Amygdala (tissue), 56 donors: ENCODE results near the gene FRAS1.
A peak's percentile ranks its signal among the peaks of the same experiment; 100 is the strongest.
"Not testable (repeated sequence)": the region's sequence is repeated elsewhere in the genome, so short reads cannot be mapped to it uniquely, and the experiment has no call there.

Source experiments
- DNase-seq, 56 donors: peaks; one replicate each; lab custom pipeline; 2025; lab: John Stamatoyannopoulos, UW

Gene FRAS1

DNA sequence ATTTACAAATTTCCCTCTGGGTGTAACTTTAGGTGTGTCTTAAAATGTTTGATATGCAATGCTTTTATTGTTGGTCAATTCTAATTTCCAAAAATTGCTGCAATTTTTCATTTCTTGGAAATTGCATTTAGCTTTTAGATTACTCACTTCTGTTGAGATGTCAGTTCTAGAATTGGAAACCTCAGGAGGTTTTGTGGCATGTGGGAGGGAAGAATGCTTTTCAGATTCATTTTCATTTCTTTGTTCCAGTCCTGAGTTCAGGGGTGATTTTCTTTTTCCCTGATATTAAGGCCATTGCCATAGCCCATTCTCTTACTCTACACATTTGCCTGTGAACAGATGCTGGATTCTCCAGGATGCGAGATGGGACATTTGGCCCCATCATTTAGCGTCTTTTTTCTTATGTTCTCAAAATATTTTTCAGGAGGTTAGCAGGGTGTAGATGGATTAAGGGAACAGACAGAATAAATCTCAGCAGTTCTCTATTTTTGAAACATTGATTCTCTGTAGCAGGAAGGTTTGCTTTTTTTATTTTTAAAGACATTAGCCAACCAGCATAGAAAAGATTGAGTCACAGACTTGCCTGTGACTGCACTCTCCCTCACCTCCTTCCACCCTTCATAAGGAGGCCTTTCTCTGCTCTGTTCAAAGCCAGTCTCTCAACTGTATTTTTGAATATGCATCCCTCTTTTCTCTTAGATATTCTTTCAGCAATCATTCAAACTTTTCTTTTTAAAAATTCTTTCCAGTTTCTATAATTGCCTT, 256.0 kb downstream of the FRAS1 start:
- no peak for DNase-seq

DNA sequence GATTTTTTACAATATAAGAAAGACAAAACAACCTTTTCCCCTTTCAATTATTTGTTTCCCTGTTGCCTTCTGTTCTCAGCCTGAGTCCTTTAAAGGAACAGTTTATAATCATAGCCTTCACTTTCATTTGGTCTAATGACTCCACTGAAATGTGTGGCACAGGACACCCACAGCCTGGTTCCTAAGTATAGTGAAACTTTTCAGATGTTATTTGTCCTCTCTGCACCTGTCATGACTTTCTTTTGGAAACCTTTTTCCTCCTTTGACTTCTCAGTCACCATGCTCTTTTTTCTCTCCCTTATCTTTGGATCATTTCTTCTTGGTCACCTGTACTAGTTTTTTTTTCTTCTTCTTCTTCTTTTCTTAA, 256.6 kb downstream of the FRAS1 start:
- DNase-seq, result no peak

DNA sequence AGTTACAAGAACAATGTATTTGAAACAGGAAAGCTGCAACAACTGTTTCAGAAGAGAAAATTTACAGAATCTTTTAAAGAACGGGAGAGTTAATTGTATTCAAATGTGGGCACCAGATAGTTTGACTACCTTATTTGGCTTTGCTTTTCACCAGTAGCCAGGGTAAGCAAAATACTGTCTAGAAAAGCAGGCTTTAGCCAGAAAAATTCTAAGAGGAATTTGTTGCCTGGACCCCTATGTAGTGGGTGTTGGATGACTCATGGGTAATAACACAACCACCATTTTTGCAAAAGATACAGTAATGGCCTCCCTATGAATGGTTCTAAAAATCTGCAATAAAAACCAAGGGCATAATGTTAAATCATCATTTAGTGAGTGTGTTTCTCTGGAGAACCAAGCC, 261.0 kb downstream of the FRAS1 start:
- no peak for DNase-seq

DNA sequence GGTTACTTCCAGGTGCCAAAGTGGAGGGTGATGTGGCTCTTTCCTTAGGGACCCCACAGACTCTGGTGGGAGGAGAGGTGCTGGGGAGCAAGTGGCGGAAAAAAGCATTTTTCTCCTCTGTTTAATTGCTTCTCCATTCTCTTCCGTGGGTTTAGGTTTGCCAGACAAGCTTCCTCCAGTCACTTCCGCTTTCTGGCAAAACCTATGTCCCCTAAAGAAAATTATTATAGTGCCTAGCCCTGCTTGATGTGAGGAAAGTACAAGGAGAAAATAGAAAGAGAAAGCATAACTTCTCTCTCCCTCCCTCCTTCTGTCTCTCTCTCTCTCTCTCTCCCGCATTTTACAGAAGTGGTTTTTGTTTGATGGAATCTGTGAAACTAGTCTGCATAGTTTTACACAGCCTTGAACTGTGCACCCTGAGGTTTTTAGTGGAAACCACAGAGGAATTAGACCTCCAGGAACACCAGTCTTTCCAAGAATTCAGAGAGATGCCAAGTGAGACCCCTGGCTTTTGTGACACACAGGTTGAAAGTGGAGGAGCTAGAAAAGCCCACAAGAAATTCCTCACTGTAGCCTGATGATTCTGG, 263.3 kb downstream of the FRAS1 start:
- DNase-seq, result no peak

DNA sequence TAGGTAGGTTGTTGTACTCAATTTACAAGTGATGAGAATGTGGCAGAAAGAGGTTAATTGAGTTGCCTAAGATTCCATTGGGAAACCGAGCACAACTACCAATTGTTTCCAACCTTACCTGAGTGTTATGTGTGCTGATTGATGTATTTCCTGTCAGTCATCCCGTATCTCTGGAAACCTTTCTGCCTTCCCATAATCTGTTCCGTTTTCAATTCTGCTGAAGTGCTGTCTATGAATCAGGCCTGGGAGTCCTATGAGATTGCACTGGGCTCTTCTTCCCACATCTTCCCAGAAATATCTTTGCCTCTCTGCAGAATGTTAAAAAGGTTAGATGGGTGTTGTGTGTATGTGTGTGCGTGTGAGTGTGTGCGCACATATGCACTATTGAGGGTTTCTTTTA, 264.9 kb downstream of the FRAS1 start:
- no peak for DNase-seq

DNA sequence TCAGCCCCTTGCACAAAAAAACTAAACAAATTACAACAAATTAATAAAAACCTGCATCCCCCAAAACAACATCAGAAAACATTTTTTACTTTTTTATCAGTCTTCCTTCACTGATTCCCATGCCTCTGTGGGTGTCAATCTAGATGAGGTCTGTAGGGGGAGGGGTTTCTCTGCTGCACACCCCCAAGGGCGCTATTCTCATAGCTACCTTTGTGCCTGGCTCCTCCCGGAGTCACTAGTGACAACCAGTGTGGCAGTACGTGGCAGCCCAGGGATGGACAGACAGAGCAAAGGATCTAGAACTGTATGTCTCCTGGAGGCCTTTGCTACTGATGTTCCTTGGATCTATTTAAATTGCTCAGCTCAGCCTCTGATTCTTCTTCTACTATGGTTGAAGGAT, 266.3 kb downstream of the FRAS1 start:
- no peak for DNase-seq

DNA sequence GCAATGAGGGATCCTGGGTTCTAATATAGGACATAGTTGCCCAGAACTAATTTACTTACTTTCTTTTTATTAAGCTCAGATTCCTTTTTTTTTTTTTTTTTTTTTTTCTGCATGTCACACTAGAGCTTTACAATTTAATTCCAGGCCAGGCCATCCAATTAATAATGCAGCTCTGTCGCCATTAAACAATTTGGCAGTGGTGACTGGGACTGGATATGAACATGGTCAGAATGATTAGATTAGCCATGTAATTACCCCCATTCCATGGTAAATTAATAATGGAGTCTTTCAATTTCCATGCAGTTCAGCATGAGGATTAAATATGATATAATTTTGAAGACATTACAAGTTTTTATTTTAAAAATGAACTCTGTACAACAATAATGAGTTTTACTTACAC, 267.5 kb downstream of the FRAS1 start:
- no peak for DNase-seq

DNA sequence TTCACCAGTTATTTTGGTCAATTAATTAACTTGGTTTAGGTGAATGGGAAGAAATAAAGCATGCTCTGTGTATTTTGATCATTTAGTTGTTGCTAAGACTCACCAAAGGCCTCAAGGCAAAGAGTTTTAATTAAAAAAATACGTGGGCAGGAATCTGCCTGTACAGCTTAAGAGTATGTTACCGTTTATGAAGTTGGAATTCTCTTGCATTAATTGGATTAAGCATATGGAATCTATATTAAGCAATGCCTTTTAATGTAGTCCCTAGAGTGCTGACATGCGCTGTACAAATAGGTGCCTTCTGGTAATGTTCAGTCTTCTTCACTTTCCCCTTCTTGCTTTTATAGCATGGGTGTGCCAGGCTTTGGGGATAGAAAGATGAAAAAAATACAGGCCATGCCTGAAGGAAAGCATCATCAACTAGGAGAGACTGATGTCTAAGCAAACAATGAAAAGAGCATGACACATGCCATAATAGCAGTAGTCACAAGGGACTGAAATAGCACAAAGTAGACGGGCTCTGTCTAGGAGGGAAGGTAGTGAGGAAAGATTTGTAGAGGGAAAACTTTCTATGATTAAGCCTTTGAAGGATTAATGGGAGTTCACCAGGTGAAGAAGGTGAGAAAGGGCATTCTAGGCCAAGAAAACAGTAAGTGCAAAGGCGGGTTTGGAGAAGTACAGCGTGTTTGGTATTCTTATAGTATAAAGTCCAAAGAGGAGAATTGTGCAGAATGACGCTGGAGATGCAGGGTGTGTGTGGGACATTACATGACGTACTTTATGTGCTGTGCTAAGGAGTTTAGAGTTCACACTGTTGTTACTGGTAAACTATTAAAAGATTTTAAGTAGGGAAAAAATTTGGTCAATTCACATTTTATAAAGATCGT, 268.4 kb downstream of the FRAS1 start:
- DNase-seq, result no peak

DNA sequence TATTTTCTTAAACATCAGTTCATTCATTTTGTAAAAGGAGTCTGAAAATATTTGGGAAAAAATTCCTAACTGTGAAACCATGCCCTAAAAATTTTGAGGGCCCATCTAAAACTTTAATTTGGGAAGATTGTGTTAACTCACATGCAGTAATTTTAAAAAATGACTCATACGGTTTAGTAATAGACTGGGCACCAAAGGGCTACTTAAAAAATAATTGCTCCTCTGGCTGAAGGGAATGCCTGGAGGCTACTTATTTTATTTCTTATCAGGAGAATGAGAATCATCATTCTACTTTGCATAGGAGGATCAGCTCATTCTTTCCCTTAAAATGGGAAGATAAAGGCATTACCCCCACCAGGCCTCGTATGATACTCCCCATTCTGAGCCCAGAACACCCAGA, 271.5 kb downstream of the FRAS1 start:
- not testable (repeated sequence) for DNase-seq

DNA sequence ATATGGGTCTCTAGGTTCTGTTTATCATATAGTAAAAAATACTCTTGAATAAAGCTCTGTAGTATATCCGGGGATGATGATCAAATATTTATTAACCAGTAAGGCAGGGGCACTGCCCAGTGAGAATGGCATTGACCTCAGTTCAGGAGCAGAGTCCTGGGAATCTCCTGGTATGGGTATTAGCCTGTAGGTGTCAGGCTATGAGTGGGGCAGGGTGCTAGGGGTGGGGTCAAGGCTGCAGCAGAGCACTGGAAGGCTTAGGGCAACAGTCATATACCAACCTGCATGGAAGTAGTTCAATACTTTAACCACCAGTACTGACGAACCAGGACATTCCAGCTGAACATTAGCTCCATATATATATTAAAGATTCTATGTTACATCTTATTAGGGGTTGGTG, 274.1 kb downstream of the FRAS1 start:
- no peak for DNase-seq

DNA sequence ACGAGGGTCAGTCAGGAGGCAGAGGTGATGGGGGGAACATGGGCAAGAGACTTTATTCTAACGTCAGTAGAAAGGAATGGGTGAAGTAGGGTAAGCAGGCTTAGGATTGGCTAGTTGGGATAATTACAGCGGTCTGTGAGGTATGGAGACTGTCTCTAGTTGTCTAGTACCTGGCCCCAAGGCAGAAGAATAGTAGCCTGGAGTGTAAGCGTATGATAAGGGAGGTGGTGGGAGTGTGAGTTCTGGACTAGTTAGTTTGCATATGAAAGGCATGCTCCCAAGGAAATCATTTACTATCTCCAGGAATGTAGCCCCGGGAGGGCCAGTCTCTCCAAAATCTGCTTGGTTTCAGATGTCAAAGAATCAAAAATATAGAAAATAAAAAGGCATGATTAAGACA, 274.8 kb downstream of the FRAS1 start:
- no peak for DNase-seq

DNA sequence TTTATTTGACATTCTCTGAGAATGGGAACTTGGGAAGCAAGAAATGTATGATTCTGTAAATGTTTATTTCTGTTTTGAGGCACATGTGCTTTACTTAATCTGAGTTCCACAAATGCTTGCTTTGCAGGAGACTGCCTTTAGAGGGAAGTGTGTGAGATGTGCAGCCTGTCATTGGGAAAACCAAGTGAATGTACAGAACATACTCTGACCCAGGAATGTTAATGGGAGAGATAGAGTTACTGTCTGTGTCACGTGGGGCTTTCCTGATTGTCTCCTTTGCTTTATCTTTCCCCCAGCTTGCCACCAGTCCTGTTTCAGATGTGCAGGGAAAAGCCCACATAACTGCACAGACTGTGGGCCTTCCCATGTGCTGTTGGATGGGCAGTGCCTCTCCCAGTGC, 275.9 kb downstream of the FRAS1 start:
- DNase-seq, result no peak

DNA sequence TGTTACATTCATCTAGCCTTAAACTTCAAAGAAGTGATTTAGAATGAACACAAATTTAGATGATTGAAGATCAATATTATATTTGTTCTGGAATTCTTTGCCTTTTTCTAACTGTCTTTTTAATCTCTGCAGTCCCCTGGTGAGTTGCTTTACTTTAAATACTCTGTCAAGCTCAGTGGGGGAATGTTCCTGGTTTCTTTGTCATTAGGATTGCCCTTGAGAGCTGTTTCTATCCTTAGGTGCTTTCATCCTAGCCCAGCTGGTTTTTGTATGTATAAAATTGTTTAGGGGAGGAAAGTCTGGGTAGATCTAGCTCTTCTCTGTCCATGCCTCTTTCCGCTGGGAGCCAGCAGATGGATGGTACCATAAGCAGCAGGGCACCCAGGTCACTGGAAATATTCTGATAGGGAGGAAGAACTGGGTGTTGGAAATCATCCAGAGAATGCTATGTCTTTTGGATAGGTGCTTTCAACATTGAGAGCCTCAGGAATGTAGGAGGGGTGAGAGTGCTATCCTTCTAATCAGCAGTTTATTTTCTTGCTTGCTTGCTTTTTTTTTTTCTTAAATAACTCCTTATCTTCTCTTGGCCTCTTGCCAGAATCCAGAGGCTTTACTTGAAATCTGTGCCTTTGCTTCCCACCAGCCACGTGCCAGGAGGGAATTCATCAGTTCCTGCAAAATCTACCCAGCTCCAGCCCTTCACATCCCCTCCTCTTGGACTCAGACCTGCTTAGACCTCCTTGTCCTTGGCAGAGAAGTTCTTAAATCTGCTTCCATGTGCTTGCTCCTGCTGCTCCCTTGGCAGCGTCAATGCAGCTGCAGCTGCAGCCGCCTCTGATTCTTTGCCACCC, 279.2 kb downstream of the FRAS1 start:
- DNase-seq, result no peak

DNA sequence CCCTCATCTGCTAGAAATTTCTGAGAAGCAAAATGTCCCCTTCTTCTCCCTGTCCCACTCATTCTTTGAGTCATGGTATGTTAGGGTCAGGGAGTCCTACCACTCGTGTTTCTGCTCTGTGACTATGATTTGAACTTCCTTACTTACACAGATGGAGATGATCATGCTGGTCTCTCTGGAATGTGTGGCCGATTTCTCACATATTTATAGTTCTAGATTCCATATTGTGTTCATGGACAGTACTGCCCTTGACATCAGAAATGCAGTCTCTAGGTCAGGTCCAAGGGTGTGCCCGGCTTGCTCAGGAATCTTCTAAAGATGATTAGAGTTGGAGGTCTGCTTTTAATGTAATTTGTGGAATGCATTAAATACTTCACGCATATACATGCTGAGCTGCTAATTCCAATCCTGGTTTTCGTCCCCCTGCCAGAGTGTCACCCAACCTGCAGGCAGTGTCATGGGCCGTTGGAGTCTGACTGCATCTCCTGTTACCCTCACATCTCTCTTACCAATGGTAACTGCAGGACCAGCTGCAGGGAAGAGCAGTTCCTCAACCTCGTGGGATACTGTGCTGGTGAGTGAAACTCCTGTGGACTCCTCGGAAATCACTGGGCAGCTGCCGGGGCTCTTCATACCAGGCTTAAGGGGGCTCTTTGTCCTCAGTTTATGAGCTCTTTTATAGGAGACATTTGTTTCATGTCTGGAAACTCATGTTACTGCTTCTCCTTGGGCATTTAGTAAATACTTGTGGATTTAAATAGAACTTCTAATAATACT, 280.3 kb downstream of the FRAS1 start:
- DNase-seq, result no peak

DNA sequence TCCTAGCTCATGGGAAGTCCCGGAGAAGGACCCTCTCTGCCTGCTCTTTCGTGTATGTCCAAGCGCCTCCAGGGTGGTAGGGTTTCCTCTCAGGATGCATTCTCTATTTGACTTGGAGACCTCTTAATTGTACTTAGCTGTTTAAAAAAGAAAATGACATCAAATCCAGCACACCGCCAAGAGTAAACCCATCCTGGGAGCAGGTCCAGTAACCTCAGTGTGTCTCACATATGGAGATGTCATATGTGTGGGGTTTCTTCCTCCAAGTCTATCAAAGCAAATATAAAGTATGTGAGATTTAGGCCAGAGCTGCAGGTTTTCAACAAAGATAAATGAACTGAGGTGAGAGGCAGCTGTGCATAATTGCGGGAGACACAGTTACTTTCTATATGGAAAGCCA, 285.0 kb downstream of the FRAS1 start:
- DNase-seq, result no peak

DNA sequence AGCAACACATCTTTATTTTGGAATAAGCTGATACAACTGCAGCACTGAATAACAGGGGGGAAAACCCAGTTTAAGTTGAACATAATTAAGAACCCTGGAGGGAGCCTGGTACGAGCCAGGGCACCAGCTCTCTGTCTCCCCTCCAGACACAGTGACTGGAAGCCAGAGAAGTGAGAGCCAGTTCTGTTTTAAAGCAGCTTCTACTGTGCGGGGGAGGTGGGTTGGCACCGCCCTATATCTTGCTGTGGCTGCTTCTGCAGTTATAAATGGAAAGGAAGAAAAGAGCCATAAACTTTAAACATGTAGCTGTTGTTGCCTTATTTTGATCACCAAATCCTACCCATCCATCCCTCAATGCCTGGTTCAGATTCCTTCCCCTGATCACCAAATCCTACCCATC, 286.6 kb downstream of the FRAS1 start:
- DNase-seq, result peak in 12 of 56 donors; percentile 1 to 36 (median 4)

DNA sequence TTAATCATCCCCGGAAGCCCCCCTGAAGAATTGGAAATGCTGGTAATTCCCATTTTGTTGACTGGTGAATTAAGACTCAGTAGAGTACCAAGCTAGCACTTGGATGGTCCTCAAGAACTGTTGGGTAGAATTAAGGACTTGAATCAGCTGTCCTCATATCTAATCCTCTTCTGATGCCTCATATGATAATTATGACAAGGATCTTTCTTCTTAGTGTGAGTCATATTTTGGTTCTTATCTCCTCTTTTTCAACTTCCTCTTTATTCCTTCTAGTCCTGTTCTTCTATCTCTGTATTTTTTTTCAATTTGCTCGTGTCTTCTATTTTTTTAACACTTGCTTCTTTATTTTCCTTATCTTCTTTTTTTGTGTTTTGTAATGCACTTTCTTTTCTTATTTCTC, 288.1 kb downstream of the FRAS1 start:
- DNase-seq, result no peak

DNA sequence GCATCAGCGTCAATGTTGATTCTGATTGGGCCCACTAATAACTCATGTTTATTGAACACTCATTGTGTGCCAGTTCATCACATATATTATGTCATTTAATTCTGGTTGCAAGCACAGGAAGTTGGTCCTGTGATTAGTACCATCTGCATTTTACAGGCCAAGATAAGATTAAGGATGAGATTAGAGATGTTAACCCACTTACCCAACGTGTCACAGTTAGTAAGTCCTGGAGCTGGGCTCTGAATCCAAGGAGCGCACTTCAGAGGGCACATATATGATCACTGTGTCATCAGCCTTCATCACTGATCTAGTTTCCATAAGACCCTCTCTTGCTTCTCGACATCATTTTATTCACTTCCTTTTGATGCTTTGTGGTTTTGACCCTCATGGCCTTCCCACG, 289.1 kb downstream of the FRAS1 start:
- no peak for DNase-seq

DNA sequence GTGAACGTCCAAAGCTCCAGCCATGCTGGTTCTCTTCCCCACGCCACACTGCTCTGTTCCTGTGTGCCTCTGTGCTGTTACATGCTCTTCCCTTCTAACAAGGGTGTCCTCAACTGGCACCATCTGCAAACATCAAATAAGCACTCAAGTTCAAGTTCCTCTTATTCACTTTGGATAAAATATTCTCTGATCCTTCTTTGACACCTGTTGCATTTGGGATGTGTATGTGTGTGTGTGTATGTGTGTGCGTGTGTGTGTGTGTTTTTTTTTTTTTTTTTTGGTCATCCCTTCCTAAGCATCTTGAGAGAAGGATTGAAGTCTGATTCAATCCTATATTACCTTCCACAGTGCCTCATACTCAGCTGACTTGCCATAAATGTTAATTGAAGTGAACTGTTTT, 290.4 kb downstream of the FRAS1 start:
- DNase-seq, result no peak

DNA sequence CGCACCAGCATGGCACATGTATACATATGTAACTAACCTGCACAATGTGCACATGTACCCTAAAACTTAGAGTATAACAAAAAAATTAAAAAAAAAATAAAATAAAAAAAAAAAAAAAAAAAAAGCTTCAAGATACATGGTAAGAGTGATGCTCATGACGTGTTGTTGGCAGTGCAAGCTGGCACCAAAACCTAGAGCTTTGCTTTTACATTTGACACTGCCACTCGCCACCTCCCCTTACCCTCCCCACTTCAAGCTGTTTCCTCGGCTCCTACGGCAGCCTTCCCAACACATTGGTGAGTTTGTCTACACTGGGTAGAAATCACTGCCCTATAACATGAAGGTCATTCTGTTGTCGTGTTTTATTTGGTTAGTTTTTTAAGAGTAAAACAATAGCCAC, 296.8 kb downstream of the FRAS1 start:
- no peak for DNase-seq
